Psoas muscle (tissue), 8 donors: ENCODE results near the gene EPHA2. TPM values are rescaled to one million over a fixed set of nuclear protein-coding genes. Genes with fewer than 3 reads are reported as not detected.
A peak's percentile ranks its signal among the peaks of the same experiment; 100 is the strongest.

ENCODE experiments used
- ATAC-seq, 4 donors: fragments of 200-7000 bp; cut with Tn5 transposase; one replicate each; pipeline ENCODE4 v1.9.1; 2020; ENCODE audit warnings: moderate library complexity in 3 of 4, mild to moderate bottlenecking in 2 of 4
- DNase-seq, 2 donors: peaks; one replicate each; pipeline ENCODE4 v3.0.0-alpha.2; 2020
- H3K27ac ChIP-seq: fragments of 200-600 bp; one replicate; pipeline ENCODE4 v1.8.0; 2022
- H3K27me3 ChIP-seq, 3 donors: fragments of 200-600 bp in 1 of 3; one replicate each; pipeline versions ENCODE4 v1.6.1 to v1.8.0; 2013 to 2022; ENCODE audit warnings: low read length in 2 of 3, mild to moderate bottlenecking in 2 of 3, moderate library complexity in 1 of 3; ENCODE audit not compliant: insufficient read depth in 3 of 3
- H3K36me3 ChIP-seq, 2 donors: fragments of 200-600 bp in 1 of 2; one replicate each; pipeline versions ENCODE4 v1.6.1 to v1.8.0; 2013 to 2022; ENCODE audit warnings: low read depth in 1 of 2, mild to moderate bottlenecking in 1 of 2, moderate library complexity in 1 of 2; ENCODE audit not compliant: insufficient read depth in 1 of 2
- H3K4me1 ChIP-seq: fragments of 200-600 bp; one replicate; pipeline ENCODE4 v1.8.0; 2022
- H3K4me3 ChIP-seq: fragments of 200-600 bp; one replicate; pipeline ENCODE4 v1.8.0; 2022; ENCODE audit warnings: mild to moderate bottlenecking
- H3K9me3 ChIP-seq: fragments of 200-600 bp; one replicate; pipeline ENCODE4 v1.8.0; 2022
- WGBS, 3 donors: extraction: QIAGEN DNeasy Blood & Tissue Kit; methylation state at CpG; one replicate each; pipeline versions ENCODE4 v1.1.6 to v1.1.7; 2013; 5-methylcytosine and 5-hydroxymethylcytosine counted together
- intact Hi-C, 2 donors: fragments of 100-400 bp; cut with DNase I; formaldehyde crosslinking; loops; one replicate each; pipeline versions ENCODE4 v1.11.0 to v1.14.2; 2022
- polyA plus RNA-seq, 3 donors: library from polyadenylated mRNA; stranded (reverse); fragments of 200-250 nt; gene quantifications; one replicate each; pipeline ENCODE4 v1.2.3, GENCODE V29; 2013
- total RNA-seq, 4 donors: library from RNA; stranded (reverse); fragmentation: NEBNext Ultra II Directional in 2 of 4; extraction: Animal tissue kit (Norgen Biotek cat#: 25700) in 2 of 4; gene quantifications; one replicate each; pipeline versions ENCODE4 v1.2.1 to v1.2.4, GENCODE V29; 2021 to 2023
- TF ChIP-seq, protein P1 (sequence below): fragments of 200-600 bp; IDR thresholded peaks from one replicate; pipeline ENCODE4 v1.8.0; 2022; ENCODE audit warnings: antibody characterized with exemption
- donor health status: healthy with polysubstance abuse.
- donor health status: DM: no; HTN: no; CAD: no; lungs with moderate emphysema.
- donor health status: Bipolar disorder and iron deficiency.
- donor health status: healthy.
- donor health status: DM: yes; HTN: yes; CAD: no.
- donor health status: DM: no; HTN: no; CAD: no.
- donor health status: DM: no; HTN: no; CAD: no.
- donor health status: DM: yes; HTN: yes; CAD: no.

Gene EPHA2
- total and polyA plus RNA-seq, 7 donors, result 1.3 to 8.0 (median 3.2) TPM

DNA sequence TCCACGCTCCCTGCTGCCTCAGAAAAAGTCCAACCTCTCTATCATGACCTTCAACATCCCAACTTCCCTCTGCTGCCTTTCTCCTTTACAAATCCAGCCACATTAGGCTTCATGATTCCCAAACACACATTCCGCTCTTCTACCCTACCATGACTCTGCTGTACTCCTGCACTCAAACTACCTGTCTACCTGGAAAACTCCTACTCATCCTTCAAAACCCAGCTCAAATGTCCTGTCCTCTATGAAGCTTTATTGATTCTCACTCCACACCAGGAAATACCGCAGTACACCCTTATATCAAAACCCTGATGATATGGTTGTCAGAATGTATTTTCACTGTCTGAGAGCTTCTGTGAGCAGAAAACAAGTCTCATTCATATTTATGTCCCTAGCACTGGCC lies 47.7 kb upstream of the EPHA2 start:
- ATAC-seq (no peak), DNase-seq (no peak)
- intact Hi-C loops, result no loop called here
- no peaks in the 10 kb centered on the region for H3K27me3 ChIP-seq
- no peaks in the 10 kb centered on the region for H3K9me3 ChIP-seq
- no peak overlapping the region for H3K4me3 ChIP-seq
- 48 to 59% (median 49%) methylated on average over 3 of the region's 3 CpGs for whole genome bisulfite sequencing, 3 donors
- H3K27ac ChIP-seq, result no peak overlapping the region
- TF ChIP-seq, protein P1, sequence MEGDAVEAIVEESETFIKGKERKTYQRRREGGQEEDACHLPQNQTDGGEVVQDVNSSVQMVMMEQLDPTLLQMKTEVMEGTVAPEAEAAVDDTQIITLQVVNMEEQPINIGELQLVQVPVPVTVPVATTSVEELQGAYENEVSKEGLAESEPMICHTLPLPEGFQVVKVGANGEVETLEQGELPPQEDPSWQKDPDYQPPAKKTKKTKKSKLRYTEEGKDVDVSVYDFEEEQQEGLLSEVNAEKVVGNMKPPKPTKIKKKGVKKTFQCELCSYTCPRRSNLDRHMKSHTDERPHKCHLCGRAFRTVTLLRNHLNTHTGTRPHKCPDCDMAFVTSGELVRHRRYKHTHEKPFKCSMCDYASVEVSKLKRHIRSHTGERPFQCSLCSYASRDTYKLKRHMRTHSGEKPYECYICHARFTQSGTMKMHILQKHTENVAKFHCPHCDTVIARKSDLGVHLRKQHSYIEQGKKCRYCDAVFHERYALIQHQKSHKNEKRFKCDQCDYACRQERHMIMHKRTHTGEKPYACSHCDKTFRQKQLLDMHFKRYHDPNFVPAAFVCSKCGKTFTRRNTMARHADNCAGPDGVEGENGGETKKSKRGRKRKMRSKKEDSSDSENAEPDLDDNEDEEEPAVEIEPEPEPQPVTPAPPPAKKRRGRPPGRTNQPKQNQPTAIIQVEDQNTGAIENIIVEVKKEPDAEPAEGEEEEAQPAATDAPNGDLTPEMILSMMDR, result no peak
- H3K4me1 ChIP-seq, result no peaks in the 10 kb centered on the region
- H3K36me3 ChIP-seq, result no peaks in the 10 kb centered on the region

GRCh38 chr1:16202281-16203210 lies 46.7 kb upstream of the EPHA2 start:
- Histone ChIP-seq H3K4me3 (no peak overlapping the region), H3K9me3 (no peaks in the 10 kb centered on the region), H3K27me3 (no peaks in the 10 kb centered on the region), H3K36me3 (no peaks in the 10 kb centered on the region), H3K4me1 (no peaks in the 10 kb centered on the region), H3K27ac (no peak overlapping the region)
- intact Hi-C loops, result no loop called here
- TF ChIP-seq, protein P1, result no peak
- WGBS, 3 donors, result 68 to 76% (median 70%) methylated on average over 23 to 24 of the region's 24 CpGs
- ATAC-seq, result no peak
- peak in 1 of 2 donors; percentile 47 for DNase-seq

GRCh38 chr1:16199700-16200099 lies 43.8 kb upstream of the EPHA2 start:
- Histone ChIP-seq H3K27me3 (no peaks in the 10 kb centered on the region), H3K36me3 (no peaks in the 10 kb centered on the region), H3K27ac (no peak overlapping the region), H3K9me3 (no peaks in the 10 kb centered on the region), H3K4me3 (no peak overlapping the region), H3K4me1 (no peaks in the 10 kb centered on the region)
- ATAC-seq (no peak), DNase-seq (peak in 1 of 2 donors; percentile 1)
- WGBS, 3 donors, result 91 to 95% (median 93%) methylated on average over 4 of the region's 4 CpGs
- intact Hi-C loops, result no loop called here
- TF ChIP-seq, protein P1, result no peak

- H3K9me3 ChIP-seq, result no peaks in the 10 kb centered on the region
- H3K27ac ChIP-seq, result no peak overlapping the region
- no peaks in the 10 kb centered on the region for H3K4me1 ChIP-seq
- H3K4me3 ChIP-seq, result no peak overlapping the region
- intact Hi-C loops, result no loop called here
- no peaks in the 10 kb centered on the region for H3K36me3 ChIP-seq
- ATAC-seq, result no peak
- WGBS, 3 donors, result 67 to 70% methylated on average over 1 of the region's 1 CpG; no CpG with 5 or more reads in 1 of the 3 donors
- TF ChIP-seq, protein P1, result no peak
- no peak for DNase-seq
- no peaks in the 10 kb centered on the region for H3K27me3 ChIP-seq
Measured at GRCh38 chr1:16199157-16199501, 43.3 kb upstream of the EPHA2 start.
